ENCODE measurements around the gene SGK2.

SGK2 gene

GRCh38 chr20:43558412-43559146, at the start of gene SGK2:
Gene SGK2 (plus strand): TSS chr20:43559027. CDS start chr20:43566496, 7,469 bp downstream.
- Histone ChIP-seq H3K27ac (peak within 1 kb of the TSS in 3 of 21 experiments; percentile 5 to 56 (median 54)), H3K4me3 (no peak within 1 kb of the TSS)

- Histone ChIP-seq H3K27ac (no peak overlapping the region), H3K4me3 (no peak overlapping the region)
These were observed 46.9 kb upstream of the SGK2 start for GRCh38 chr20:43511879-43512278.

- H3K27ac ChIP-seq: peak overlapping the region in 6 of 21 experiments; percentile 2 to 44 (median 18)
- H3K4me3 ChIP-seq: peak overlapping the region; percentile 45 to 65 (median 52)
These were observed 45.4 kb upstream of the SGK2 start for GRCh38 chr20:43513372-43513930.

GRCh38 chr20:43513931-43514647, 44.7 kb upstream of the SGK2 start:
- peak overlapping the region; percentile 45 to 65 (median 52) for H3K4me3 ChIP-seq
- peak overlapping the region in 17 of 21 experiments; percentile 15 to 75 (median 45) for H3K27ac ChIP-seq

- Histone ChIP-seq H3K4me3 (peak overlapping the region; percentile 45 to 65 (median 52)), H3K27ac (peak overlapping the region in 15 of 21 experiments; percentile 15 to 75 (median 47))
These were observed 44.2 kb upstream of the SGK2 start for GRCh38 chr20:43514648-43514999.

GRCh38 chr20:43515628-43516027, 43.2 kb upstream of the SGK2 start:
- Histone ChIP-seq H3K27ac (no peak overlapping the region), H3K4me3 (no peak overlapping the region)

- Histone ChIP-seq H3K4me3 (no peak overlapping the region), H3K27ac (no peak overlapping the region)
These were observed 42.5 kb upstream of the SGK2 start for GRCh38 chr20:43516251-43516824.

- H3K4me3 ChIP-seq: no peak overlapping the region
- no peak overlapping the region for H3K27ac ChIP-seq
These were observed 38.7 kb upstream of the SGK2 start for GRCh38 chr20:43520074-43520630.

GRCh38 chr20:43525021-43525420, 33.8 kb upstream of the SGK2 start:
- no peak overlapping the region for H3K27ac ChIP-seq
- no peak overlapping the region for H3K4me3 ChIP-seq

- Histone ChIP-seq H3K27ac (no peak overlapping the region), H3K4me3 (no peak overlapping the region)
These were observed 30.5 kb upstream of the SGK2 start for GRCh38 chr20:43528258-43528875.

GRCh38 chr20:43529051-43529450, 29.8 kb upstream of the SGK2 start:
- Histone ChIP-seq H3K4me3 (no peak overlapping the region), H3K27ac (no peak overlapping the region)

GRCh38 chr20:43529457-43530153, 29.2 kb upstream of the SGK2 start:
- Histone ChIP-seq H3K27ac (no peak overlapping the region), H3K4me3 (no peak overlapping the region)

GRCh38 chr20:43530321-43531090, 28.3 kb upstream of the SGK2 start:
- no peak overlapping the region for H3K27ac ChIP-seq
- H3K4me3 ChIP-seq: no peak overlapping the region

GRCh38 chr20:43531091-43531443, 27.8 kb upstream of the SGK2 start:
- no peak overlapping the region for H3K4me3 ChIP-seq
- H3K27ac ChIP-seq: no peak overlapping the region

GRCh38 chr20:43532416-43533055, 26.3 kb upstream of the SGK2 start:
- Histone ChIP-seq H3K27ac (peak overlapping the region in 1 of 21 experiments; percentile 22), H3K4me3 (no peak overlapping the region)

GRCh38 chr20:43533060-43533459, 25.8 kb upstream of the SGK2 start:
- no peak overlapping the region for H3K27ac ChIP-seq
- H3K4me3 ChIP-seq: no peak overlapping the region

GRCh38 chr20:43534016-43534415, 24.8 kb upstream of the SGK2 start:
- Histone ChIP-seq H3K4me3 (no peak overlapping the region), H3K27ac (no peak overlapping the region)

GRCh38 chr20:43534791-43535350, 24.0 kb upstream of the SGK2 start:
- Histone ChIP-seq H3K27ac (no peak overlapping the region), H3K4me3 (no peak overlapping the region)
